WTC11 (cell line): ENCODE measurements around the gene OSGEPL1. TPM values are rescaled to one million over a fixed set of nuclear protein-coding genes. Genes with fewer than 3 reads are reported as not detected.

Experiments used
- ATAC-seq: fragments of 200-7000 bp; cut with Tn5 transposase; 2 replicates; pipeline ENCODE4 v1.10.0; 2021; ENCODE audit warnings: mild to moderate bottlenecking, moderate library complexity
- CTCF ChIA-PET: fragments of 300-600 bp; sonication (Branson Sonifier 250); formaldehyde crosslinking; loops from one replicate; lab custom pipeline; 2021; ENCODE audit warnings: antibody characterized with exemption; lab: Charles Lee
- POLR2A ChIA-PET: fragments of 350-600 bp; sonication (Branson Sonifier 250); formaldehyde crosslinking; loops from one replicate; lab custom pipeline; 2021; ENCODE audit warnings: antibody characterized with exemption; lab: Charles Lee
- DNase-seq: peaks from one replicate; pipeline ENCODE4 v3.0.0; 2021; ENCODE audit warnings: low spot score
- H3K27ac Mint-ChIP-seq: 2 replicates; pipeline ENCODE4 v1.8.0; 2021; ENCODE audit warnings: mixed read lengths
- H3K27me3 Mint-ChIP-seq: 2 replicates; pipeline ENCODE4 v1.8.0; 2021; ENCODE audit warnings: low read depth, mild to moderate bottlenecking, moderate library complexity, mixed read lengths
- H3K36me3 Mint-ChIP-seq: 2 replicates; pipeline ENCODE4 v1.8.0; 2021; ENCODE audit warnings: mixed read lengths
- H3K4me1 Mint-ChIP-seq: 2 replicates; pipeline ENCODE4 v1.8.0; 2022; ENCODE audit warnings: mixed read lengths
- H3K4me3 Mint-ChIP-seq: 2 replicates; pipeline ENCODE4 v1.8.0; 2021; ENCODE audit warnings: mild to moderate bottlenecking, moderate library complexity, mixed read lengths
- H3K9me3 Mint-ChIP-seq: 2 replicates; pipeline ENCODE4 v1.8.0; 2021; ENCODE audit warnings: mixed read lengths
- ATF1 ChIP-seq: sonication (generic); formaldehyde crosslinking; IDR thresholded peaks from 2 replicates; pipeline ENCODE4 v1.8.1; 2023; ENCODE audit warnings: mild to moderate bottlenecking, moderate library complexity, missing genetic modification reagents
- CTCF ChIP-seq: fragments of 200-600 bp; IDR thresholded peaks from 2 replicates; pipeline ENCODE4 v1.8.0; 2022; ENCODE audit warnings: antibody characterized with exemption
- ETV6 ChIP-seq: sonication (generic); formaldehyde crosslinking; IDR thresholded peaks from 2 replicates; pipeline ENCODE4 v1.8.1; 2022; ENCODE audit warnings: mild to moderate bottlenecking, missing genetic modification reagents
- FOXJ3 ChIP-seq: sonication (generic); formaldehyde crosslinking; IDR thresholded peaks from 2 replicates; pipeline ENCODE4 v1.9.0; 2021; ENCODE audit warnings: missing genetic modification reagents, mild to moderate bottlenecking, borderline replicate concordance
- FOXK1 ChIP-seq: sonication (generic); formaldehyde crosslinking; IDR thresholded peaks from 2 replicates; pipeline ENCODE4 v1.8.0; 2022; ENCODE audit warnings: mild to moderate bottlenecking, moderate library complexity, missing genetic modification reagents
- GABPB1 ChIP-seq: sonication (generic); formaldehyde crosslinking; IDR thresholded peaks from 2 replicates; pipeline ENCODE4 v1.8.1; 2023; ENCODE audit warnings: mild to moderate bottlenecking, missing genetic modification reagents
- IRF1 ChIP-seq: sonication (generic); formaldehyde crosslinking; IDR thresholded peaks from 2 replicates; pipeline ENCODE4 v1.8.0; 2023; ENCODE audit warnings: missing genetic modification reagents
- NR3C1 ChIP-seq: sonication (generic); formaldehyde crosslinking; conservative IDR thresholded peaks from 2 replicates; pipeline ENCODE4 v1.8.1; 2023; ENCODE audit warnings: low read depth, mild to moderate bottlenecking, missing genetic modification reagents
- PRRX2 ChIP-seq: fragments of 250-450 bp; sonication (Bioruptor Pico); IDR thresholded peaks from 2 replicates; pipeline ENCODE4 v1.8.0; 2021; ENCODE audit warnings: mild to moderate bottlenecking
- RORB ChIP-seq: fragments of 250-450 bp; sonication (Bioruptor Pico); IDR thresholded peaks from 2 replicates; pipeline ENCODE4 v1.9.0; 2021; ENCODE audit warnings: mild to moderate bottlenecking
- SMAD4 ChIP-seq: sonication (generic); formaldehyde crosslinking; IDR thresholded peaks from 2 replicates; pipeline ENCODE4 v1.8.0; 2022; ENCODE audit warnings: mild to moderate bottlenecking, missing genetic modification reagents
- SOX15 ChIP-seq: fragments of 250-450 bp; sonication (Bioruptor Pico); IDR thresholded peaks from 2 replicates; pipeline ENCODE4 v1.9.0; 2021; ENCODE audit warnings: mild to moderate bottlenecking
- STAT6 ChIP-seq: sonication (generic); formaldehyde crosslinking; conservative IDR thresholded peaks from 2 replicates; pipeline ENCODE4 v1.8.1; 2023; ENCODE audit warnings: mild to moderate bottlenecking, low read depth, missing genetic modification reagents, moderate library complexity
- ZNF121 ChIP-seq: sonication (generic); formaldehyde crosslinking; IDR thresholded peaks from 2 replicates; pipeline ENCODE4 v1.8.0; 2023; ENCODE audit warnings: missing genetic modification reagents
- ZNF138 ChIP-seq: sonication (generic); formaldehyde crosslinking; conservative IDR thresholded peaks from 2 replicates; pipeline ENCODE4 v1.8.1; 2022; ENCODE audit warnings: mild to moderate bottlenecking, moderate library complexity, missing genetic modification reagents
- ZNF512 ChIP-seq: sonication (generic); formaldehyde crosslinking; IDR thresholded peaks from 2 replicates; pipeline ENCODE4 v1.8.1; 2022; ENCODE audit warnings: missing genetic modification reagents, borderline replicate concordance
- total RNA-seq: library from RNA; stranded (reverse); gene quantifications from 3 replicates; pipeline ENCODE4 v1.2.3, GENCODE V29; 2021
- TF ChIP-seq, protein P1 (sequence below): sonication (generic); formaldehyde crosslinking; IDR thresholded peaks from 2 replicates; pipeline ENCODE4 v1.8.0; 2023; ENCODE audit warnings: missing genetic modification reagents, mild to moderate bottlenecking, borderline replicate concordance
- TF ChIP-seq, protein P2 (sequence below): sonication (generic); formaldehyde crosslinking; IDR thresholded peaks from 2 replicates; pipeline ENCODE4 v1.8.0; 2023; ENCODE audit warnings: mild to moderate bottlenecking, missing genetic modification reagents
- TF ChIP-seq, protein P3 (sequence below): fragments of 250-450 bp; sonication (Bioruptor Pico); IDR thresholded peaks from 2 replicates; pipeline ENCODE4 v1.9.0; 2021; ENCODE audit warnings: mild to moderate bottlenecking

The OSGEPL1 gene
- total RNA-seq, 1 experiment from 2014 or later: 15.2 TPM

- peak; percentile 20; the same call in 1 of the 2 replicates for TF ChIP-seq CTCF
- TF ChIP-seq GABPB1: peak; percentile 77
Observed at GRCh38 chr2:189762551-189763298, at the start of gene OSGEPL1 (continued).

DNA sequence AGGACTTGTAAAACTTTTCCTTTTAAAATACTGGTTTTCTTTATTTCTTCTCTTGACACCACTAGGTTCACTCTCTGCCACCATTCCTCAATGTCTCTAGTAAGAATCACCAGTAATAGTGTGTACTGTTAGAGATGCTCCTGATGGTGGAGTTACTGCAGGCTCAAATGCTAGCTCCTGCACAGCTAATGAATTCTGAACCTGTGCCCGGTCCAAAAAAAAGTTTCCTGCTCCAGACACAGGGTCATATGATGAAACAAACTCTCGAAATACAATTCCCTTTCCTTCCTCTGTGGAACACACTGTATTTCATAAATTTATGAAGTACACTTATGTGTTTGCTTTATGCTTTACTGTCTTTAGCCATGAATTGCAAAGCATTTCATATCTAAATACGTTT is 40.8 kb upstream of the OSGEPL1 start:
- H3K4me3 Mint-ChIP-seq: no peak overlapping the region
- H3K9me3 Mint-ChIP-seq: no peaks in the 10 kb centered on the region
- no peak for TF ChIP-seq RORB (CRISPR knock-in tag)
- TF ChIP-seq, protein P1, sequence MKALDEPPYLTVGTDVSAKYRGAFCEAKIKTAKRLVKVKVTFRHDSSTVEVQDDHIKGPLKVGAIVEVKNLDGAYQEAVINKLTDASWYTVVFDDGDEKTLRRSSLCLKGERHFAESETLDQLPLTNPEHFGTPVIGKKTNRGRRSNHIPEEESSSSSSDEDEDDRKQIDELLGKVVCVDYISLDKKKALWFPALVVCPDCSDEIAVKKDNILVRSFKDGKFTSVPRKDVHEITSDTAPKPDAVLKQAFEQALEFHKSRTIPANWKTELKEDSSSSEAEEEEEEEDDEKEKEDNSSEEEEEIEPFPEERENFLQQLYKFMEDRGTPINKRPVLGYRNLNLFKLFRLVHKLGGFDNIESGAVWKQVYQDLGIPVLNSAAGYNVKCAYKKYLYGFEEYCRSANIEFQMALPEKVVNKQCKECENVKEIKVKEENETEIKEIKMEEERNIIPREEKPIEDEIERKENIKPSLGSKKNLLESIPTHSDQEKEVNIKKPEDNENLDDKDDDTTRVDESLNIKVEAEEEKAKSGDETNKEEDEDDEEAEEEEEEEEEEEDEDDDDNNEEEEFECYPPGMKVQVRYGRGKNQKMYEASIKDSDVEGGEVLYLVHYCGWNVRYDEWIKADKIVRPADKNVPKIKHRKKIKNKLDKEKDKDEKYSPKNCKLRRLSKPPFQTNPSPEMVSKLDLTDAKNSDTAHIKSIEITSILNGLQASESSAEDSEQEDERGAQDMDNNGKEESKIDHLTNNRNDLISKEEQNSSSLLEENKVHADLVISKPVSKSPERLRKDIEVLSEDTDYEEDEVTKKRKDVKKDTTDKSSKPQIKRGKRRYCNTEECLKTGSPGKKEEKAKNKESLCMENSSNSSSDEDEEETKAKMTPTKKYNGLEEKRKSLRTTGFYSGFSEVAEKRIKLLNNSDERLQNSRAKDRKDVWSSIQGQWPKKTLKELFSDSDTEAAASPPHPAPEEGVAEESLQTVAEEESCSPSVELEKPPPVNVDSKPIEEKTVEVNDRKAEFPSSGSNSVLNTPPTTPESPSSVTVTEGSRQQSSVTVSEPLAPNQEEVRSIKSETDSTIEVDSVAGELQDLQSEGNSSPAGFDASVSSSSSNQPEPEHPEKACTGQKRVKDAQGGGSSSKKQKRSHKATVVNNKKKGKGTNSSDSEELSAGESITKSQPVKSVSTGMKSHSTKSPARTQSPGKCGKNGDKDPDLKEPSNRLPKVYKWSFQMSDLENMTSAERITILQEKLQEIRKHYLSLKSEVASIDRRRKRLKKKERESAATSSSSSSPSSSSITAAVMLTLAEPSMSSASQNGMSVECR (CRISPR knock-in tag): no peak
- no peak for TF ChIP-seq FOXJ3 (CRISPR knock-in tag)
- no peak for TF ChIP-seq SOX15 (CRISPR knock-in tag)
- TF ChIP-seq IRF1 (CRISPR knock-in tag): no peak
- TF ChIP-seq FOXK1: no peak
- TF ChIP-seq ZNF138 (CRISPR knock-in tag): no peak
- TF ChIP-seq NR3C1 (CRISPR knock-in tag): no peak
- TF ChIP-seq, protein P2, sequence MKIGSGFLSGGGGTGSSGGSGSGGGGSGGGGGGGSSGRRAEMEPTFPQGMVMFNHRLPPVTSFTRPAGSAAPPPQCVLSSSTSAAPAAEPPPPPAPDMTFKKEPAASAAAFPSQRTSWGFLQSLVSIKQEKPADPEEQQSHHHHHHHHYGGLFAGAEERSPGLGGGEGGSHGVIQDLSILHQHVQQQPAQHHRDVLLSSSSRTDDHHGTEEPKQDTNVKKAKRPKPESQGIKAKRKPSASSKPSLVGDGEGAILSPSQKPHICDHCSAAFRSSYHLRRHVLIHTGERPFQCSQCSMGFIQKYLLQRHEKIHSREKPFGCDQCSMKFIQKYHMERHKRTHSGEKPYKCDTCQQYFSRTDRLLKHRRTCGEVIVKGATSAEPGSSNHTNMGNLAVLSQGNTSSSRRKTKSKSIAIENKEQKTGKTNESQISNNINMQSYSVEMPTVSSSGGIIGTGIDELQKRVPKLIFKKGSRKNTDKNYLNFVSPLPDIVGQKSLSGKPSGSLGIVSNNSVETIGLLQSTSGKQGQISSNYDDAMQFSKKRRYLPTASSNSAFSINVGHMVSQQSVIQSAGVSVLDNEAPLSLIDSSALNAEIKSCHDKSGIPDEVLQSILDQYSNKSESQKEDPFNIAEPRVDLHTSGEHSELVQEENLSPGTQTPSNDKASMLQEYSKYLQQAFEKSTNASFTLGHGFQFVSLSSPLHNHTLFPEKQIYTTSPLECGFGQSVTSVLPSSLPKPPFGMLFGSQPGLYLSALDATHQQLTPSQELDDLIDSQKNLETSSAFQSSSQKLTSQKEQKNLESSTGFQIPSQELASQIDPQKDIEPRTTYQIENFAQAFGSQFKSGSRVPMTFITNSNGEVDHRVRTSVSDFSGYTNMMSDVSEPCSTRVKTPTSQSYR (CRISPR knock-in tag): no peak
- no peak for TF ChIP-seq PRRX2 (CRISPR knock-in tag)
- no peak for TF ChIP-seq ATF1 (CRISPR knock-in tag)
- TF ChIP-seq, protein P3, sequence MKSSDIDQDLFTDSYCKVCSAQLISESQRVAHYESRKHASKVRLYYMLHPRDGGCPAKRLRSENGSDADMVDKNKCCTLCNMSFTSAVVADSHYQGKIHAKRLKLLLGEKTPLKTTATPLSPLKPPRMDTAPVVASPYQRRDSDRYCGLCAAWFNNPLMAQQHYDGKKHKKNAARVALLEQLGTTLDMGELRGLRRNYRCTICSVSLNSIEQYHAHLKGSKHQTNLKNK: no peak
- TF ChIP-seq ZNF512 (CRISPR knock-in tag): no peak
- no peak for TF ChIP-seq STAT6 (CRISPR knock-in tag)
- TF ChIP-seq ZNF121 (CRISPR knock-in tag): no peak
- no peak for TF ChIP-seq SMAD4
- no peak for TF ChIP-seq ETV6 (CRISPR knock-in tag)
- peaks cover 33% of the 10 kb centered on the region for H3K36me3 Mint-ChIP-seq
- no peak for DNase-seq
- no peaks in the 10 kb centered on the region for H3K27me3 Mint-ChIP-seq
- CTCF ChIA-PET: no interaction called here
- H3K27ac Mint-ChIP-seq: no peak overlapping the region
- H3K4me1 Mint-ChIP-seq: no peaks in the 10 kb centered on the region
- ATAC-seq: no peak
- POLR2A ChIA-PET: no interaction called here
